Cardiac muscle cell (in vitro differentiated cells and primary cell): ENCODE measurements around the gene C17orf107. TPM values are rescaled to one million over a fixed set of nuclear protein-coding genes. Genes with fewer than 3 reads are reported as not detected.

ENCODE experiments used
- DNase-seq, 2 donors: peaks; one replicate each; pipeline versions ENCODE4 v3.0.0 to v3.0.0-alpha.2; 2010 to 2017; ENCODE audit warnings: low read depth in 1 of 2, low spot score in 1 of 2
- H3K27ac ChIP-seq: fragments of 200-600 bp; sonication (generic); 2 replicates; pipeline ENCODE4 v1.5.1; 2016
- H3K27me3 ChIP-seq: fragments of 200-600 bp; sonication (generic); 2 replicates; pipeline ENCODE4 v1.6.0; 2016; ENCODE audit warnings: control low read depth
- H3K36me3 ChIP-seq: fragments of 200-600 bp; sonication (generic); 2 replicates; pipeline ENCODE4 v1.5.1; 2016; ENCODE audit warnings: control low read depth
- H3K4me1 ChIP-seq: fragments of 200-600 bp; sonication (generic); 2 replicates; pipeline ENCODE4 v1.8.1; 2017; ENCODE audit warnings: low read depth, mild to moderate bottlenecking, mixed run types
- H3K4me3 ChIP-seq: fragments of 200-600 bp; sonication (generic); 2 replicates; pipeline ENCODE4 v1.5.1; 2016; ENCODE audit warnings: mild to moderate bottlenecking
- H3K9me3 ChIP-seq: fragments of 200-600 bp; sonication (generic); 2 replicates; pipeline ENCODE4 v1.5.1; 2017; ENCODE audit warnings: low read depth, mild to moderate bottlenecking, control low read depth
- CTCF ChIP-seq: IDR thresholded peaks from 2 replicates; pipeline ENCODE4 v1.5.1; 2012; ENCODE audit warnings: low read depth, mild to moderate bottlenecking, low read length
- polyA plus RNA-seq: library from polyadenylated mRNA; unstranded; fragments of >200 nt; fragmentation: Nextera tagmentation; extraction: Ambion mirVana; gene quantifications from 2 replicates; pipeline ENCODE4 v1.2.1, GENCODE V29; 2016
- total RNA-seq: library from RNA; depleted of rRNA; stranded (reverse); fragments of >200 nt; gene quantifications from 2 replicates; pipeline ENCODE4 v1.2.3, GENCODE V29; 2016

The C17orf107 gene
- total and polyA plus RNA-seq, 2 experiments from 2014 or later: 1.3 to 7.4 TPM

GRCh38 chr17:4892499-4893221 lies 6.7 kb upstream of the C17orf107 start:
- no peak for DNase-seq
- no peak for TF ChIP-seq CTCF
- no peaks in the 10 kb centered on the region for H3K9me3 ChIP-seq
- H3K27me3 ChIP-seq: no peaks in the 10 kb centered on the region
- H3K36me3 ChIP-seq: peaks cover 19% of the 10 kb centered on the region
- no peak overlapping the region for H3K27ac ChIP-seq
- H3K4me1 ChIP-seq: no peaks in the 10 kb centered on the region
- H3K4me3 ChIP-seq: no peak overlapping the region

- no peak for TF ChIP-seq CTCF
- Histone ChIP-seq H3K9me3 (no peaks in the 10 kb centered on the region), H3K27me3 (no peaks in the 10 kb centered on the region), H3K4me1 (no peaks in the 10 kb centered on the region), H3K36me3 (peaks cover 19% of the 10 kb centered on the region), H3K27ac (no peak overlapping the region), H3K4me3 (no peak overlapping the region)
- no peak for DNase-seq
Measured at GRCh38 chr17:4893272-4893671, 6.1 kb upstream of the C17orf107 start.

GRCh38 chr17:4893721-4894560 lies 5.4 kb upstream of the C17orf107 start:
- DNase-seq: no peak
- H3K36me3 ChIP-seq: peaks cover 19% of the 10 kb centered on the region
- no peaks in the 10 kb centered on the region for H3K27me3 ChIP-seq
- no peak overlapping the region for H3K27ac ChIP-seq
- H3K9me3 ChIP-seq: no peaks in the 10 kb centered on the region
- no peaks in the 10 kb centered on the region for H3K4me1 ChIP-seq
- no peak for TF ChIP-seq CTCF
- H3K4me3 ChIP-seq: no peak overlapping the region

- Histone ChIP-seq H3K27me3 (no peaks in the 10 kb centered on the region), H3K9me3 (no peaks in the 10 kb centered on the region), H3K36me3 (peaks cover 17% of the 10 kb centered on the region), H3K27ac (no peak overlapping the region), H3K4me1 (no peaks in the 10 kb centered on the region), H3K4me3 (no peak overlapping the region)
- no peak for DNase-seq
- TF ChIP-seq CTCF: no peak
Measured at GRCh38 chr17:4895121-4895520, 4.2 kb upstream of the C17orf107 start.

GRCh38 chr17:4895657-4896331 lies 3.5 kb upstream of the C17orf107 start:
- peak in 1 of 2 donors; percentile 38 for DNase-seq
- H3K27ac ChIP-seq: no peak overlapping the region
- no peaks in the 10 kb centered on the region for H3K27me3 ChIP-seq
- no peak for TF ChIP-seq CTCF
- H3K9me3 ChIP-seq: no peaks in the 10 kb centered on the region
- peaks cover 10% of the 10 kb centered on the region for H3K36me3 ChIP-seq
- no peaks in the 10 kb centered on the region for H3K4me1 ChIP-seq
- no peak overlapping the region for H3K4me3 ChIP-seq
